Trophoblast cell (in vitro differentiated cells and primary cell): Measurements from ENCODE around the gene EXOC3.

Experiments
- DNase-seq, 2 donors: peaks; one replicate each; pipeline ENCODE4 v3.0.0-alpha.2; 2016
- H2AFZ ChIP-seq: 2 replicates; pipeline ENCODE4 v1.6.1; 2013; ENCODE audit warnings: low read length, moderate library complexity, mild to moderate bottlenecking; ENCODE audit not compliant: insufficient read depth, poor library complexity
- H2AK5ac ChIP-seq: 2 replicates; pipeline ENCODE4 v1.6.1; 2013; ENCODE audit warnings: mild to moderate bottlenecking, low read length
- H2BK120ac ChIP-seq: 2 replicates; pipeline ENCODE4 v1.6.1; 2013; ENCODE audit warnings: low read length, mild to moderate bottlenecking, moderate library complexity; ENCODE audit not compliant: insufficient read depth, poor library complexity
- H2BK12ac ChIP-seq: 2 replicates; pipeline ENCODE4 v1.6.1; 2013; ENCODE audit warnings: mild to moderate bottlenecking, low read length, moderate library complexity
- H2BK5ac ChIP-seq: 2 replicates; pipeline ENCODE4 v1.6.1; 2013; ENCODE audit warnings: low read length, low read depth, moderate library complexity, mild to moderate bottlenecking; ENCODE audit not compliant: poor library complexity
- H3K14ac ChIP-seq: 2 replicates; pipeline ENCODE4 v1.6.1; 2013; ENCODE audit warnings: mild to moderate bottlenecking, low read length
- H3K18ac ChIP-seq: 2 replicates; pipeline ENCODE4 v1.6.1; 2013; ENCODE audit warnings: mild to moderate bottlenecking, low read length
- H3K23ac ChIP-seq: 2 replicates; pipeline ENCODE4 v1.6.1; 2013; ENCODE audit warnings: low read length
- H3K27ac ChIP-seq: 2 replicates; pipeline ENCODE4 v1.5.1; 2013; ENCODE audit warnings: low read depth, mild to moderate bottlenecking, inconsistent platforms, low read length, moderate library complexity
- H3K27me3 ChIP-seq: 2 replicates; pipeline ENCODE4 v1.6.1; 2013; ENCODE audit warnings: inconsistent platforms, mild to moderate bottlenecking, low read length, moderate library complexity; ENCODE audit not compliant: insufficient read depth
- H3K36me3 ChIP-seq, 2 experiments: 1 replicate in 1 of 2; 2 replicates in 1 of 2; pipeline ENCODE4 v1.6.1; 2013; ENCODE audit warnings: low read length in 2 of 2, mild to moderate bottlenecking in 2 of 2, moderate library complexity in 1 of 2; ENCODE audit not compliant: insufficient read depth in 2 of 2, control insufficient read depth in 1 of 2
- H3K4ac ChIP-seq: 2 replicates; pipeline ENCODE4 v1.6.1; 2013; ENCODE audit warnings: low read depth, mild to moderate bottlenecking, low read length, moderate library complexity
- H3K4me1 ChIP-seq, 2 experiments: 1 replicate in 1 of 2; 2 replicates in 1 of 2; pipeline ENCODE4 v1.6.1; 2013; ENCODE audit warnings: low read length in 2 of 2, mild to moderate bottlenecking in 2 of 2, moderate library complexity in 1 of 2; ENCODE audit not compliant: insufficient read depth in 2 of 2, control insufficient read depth in 1 of 2
- H3K4me2 ChIP-seq: 2 replicates; pipeline ENCODE4 v1.6.1; 2013; ENCODE audit warnings: inconsistent platforms, mild to moderate bottlenecking, low read length, moderate library complexity
- H3K4me3 ChIP-seq: 2 replicates; pipeline ENCODE4 v1.5.1; 2013; ENCODE audit warnings: mild to moderate bottlenecking, low read depth, low read length, inconsistent platforms
- H3K79me1 ChIP-seq: one replicate; pipeline ENCODE4 v1.6.1; 2013; ENCODE audit warnings: low read length
- H3K79me2 ChIP-seq: 2 replicates; pipeline ENCODE4 v1.6.1; 2013; ENCODE audit warnings: low read length, mild to moderate bottlenecking; ENCODE audit not compliant: control insufficient read depth, insufficient read depth, poor library complexity
- H3K9ac ChIP-seq: 2 replicates; pipeline ENCODE4 v1.6.1; 2013; ENCODE audit warnings: mild to moderate bottlenecking, low read length
- H3K9me3 ChIP-seq: 2 replicates; pipeline ENCODE4 v1.6.1; 2013; ENCODE audit warnings: low read depth, mild to moderate bottlenecking, control low read depth, inconsistent platforms, low read length; ENCODE audit not compliant: insufficient read depth
- H4K12ac ChIP-seq: 2 replicates; pipeline ENCODE4 v1.6.1; 2013; ENCODE audit warnings: low read depth, mild to moderate bottlenecking, low read length, moderate library complexity
- H4K8ac ChIP-seq: 2 replicates; pipeline ENCODE4 v1.6.1; 2013; ENCODE audit warnings: low read depth, mild to moderate bottlenecking, low read length, moderate library complexity
- H4K91ac ChIP-seq: one replicate; pipeline ENCODE4 v1.6.1; 2013; ENCODE audit warnings: low read depth, mild to moderate bottlenecking, low read length, moderate library complexity
- WGBS: extraction: QIAGEN DNeasy Blood & Tissue Kit; methylation state at CpG from one replicate; pipeline ENCODE4 v1.1.7; 2013; ENCODE audit warnings: missing lambda C conversion rate; ENCODE audit not compliant: insufficient read length, insufficient coverage; ENCODE audit errors: extremely low coverage; 5-methylcytosine and 5-hydroxymethylcytosine counted together

The EXOC3 gene

GRCh38 chr5:493758-494157 lies 50.8 kb downstream of the EXOC3 start:
- no peak overlapping the region for H3K18ac ChIP-seq
- no peak overlapping the region for H4K91ac ChIP-seq
- no peak overlapping the region for H2AK5ac ChIP-seq
- H3K79me1 ChIP-seq: no peaks in the 10 kb centered on the region
- H3K14ac ChIP-seq: no peak overlapping the region
- no peaks in the 10 kb centered on the region for H3K36me3 ChIP-seq
- no peak overlapping the region for H3K4me3 ChIP-seq
- H3K27ac ChIP-seq: no peak overlapping the region
- H2AFZ ChIP-seq: no peak overlapping the region
- H3K23ac ChIP-seq: no peak overlapping the region
- H3K4ac ChIP-seq: no peak overlapping the region
- no CpG with 5 or more reads among the region's 13 CpGs for WGBS
- peaks cover 38% of the 10 kb centered on the region for H3K27me3 ChIP-seq
- no peak overlapping the region for H2BK120ac ChIP-seq
- H2BK12ac ChIP-seq: no peak overlapping the region
- no peak overlapping the region for H2BK5ac ChIP-seq
- H3K4me2 ChIP-seq: no peak overlapping the region
- no peak overlapping the region for H4K12ac ChIP-seq
- H3K9me3 ChIP-seq: peaks cover 4% of the 10 kb centered on the region
- peaks cover 3 to 4% of the 10 kb centered on the region in 2 experiments for H3K4me1 ChIP-seq
- no peak overlapping the region for H4K8ac ChIP-seq
- DNase-seq: no peak
- no peaks in the 10 kb centered on the region for H3K79me2 ChIP-seq
- no peak overlapping the region for H3K9ac ChIP-seq

DNA sequence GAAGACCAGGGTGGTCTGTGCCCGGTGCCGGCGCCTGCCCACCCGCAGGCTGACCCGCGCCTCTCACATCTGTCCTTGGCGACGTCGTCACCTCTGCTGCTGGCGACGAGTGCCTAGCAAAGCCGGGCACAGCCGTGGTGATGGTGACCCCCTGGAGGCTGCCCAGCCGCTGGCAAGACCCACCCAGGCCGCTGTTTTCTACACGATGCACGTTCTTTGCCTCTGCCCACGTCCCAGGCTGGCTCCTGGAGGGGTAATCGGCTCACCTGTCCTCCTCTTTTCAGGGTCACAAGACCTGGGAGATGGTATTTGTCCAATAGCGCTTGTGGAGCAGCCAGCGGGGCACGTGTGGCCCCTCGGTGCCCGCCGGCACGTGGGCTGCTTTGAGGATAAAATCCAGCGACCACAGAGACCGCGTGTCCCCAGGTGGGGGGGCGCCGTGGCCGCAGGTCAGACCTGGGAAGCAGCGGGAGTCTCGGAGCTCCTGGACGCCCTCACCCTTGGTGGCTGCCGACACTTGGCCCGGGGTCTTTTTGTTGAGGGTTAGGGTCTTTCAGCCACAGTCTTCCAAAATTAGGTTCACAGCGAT lies 51.8 kb downstream of the EXOC3 start:
- DNase-seq: no peak
- Histone ChIP-seq H3K4ac (no peak overlapping the region), H3K4me2 (no peak overlapping the region), H2BK12ac (no peak overlapping the region), H2BK120ac (no peak overlapping the region), H3K4me3 (no peak overlapping the region), H3K14ac (no peak overlapping the region), H3K9me3 (peaks cover 4% of the 10 kb centered on the region), H3K27me3 (peaks cover 40% of the 10 kb centered on the region), H2AFZ (no peak overlapping the region), H4K8ac (no peak overlapping the region), H3K9ac (no peak overlapping the region), H3K23ac (no peak overlapping the region), H2BK5ac (no peak overlapping the region), H3K36me3 (no peaks in the 10 kb centered on the region), H3K4me1 (peaks cover 3 to 4% of the 10 kb centered on the region in 2 experiments), H3K79me2 (no peaks in the 10 kb centered on the region), H4K91ac (no peak overlapping the region), H3K79me1 (no peaks in the 10 kb centered on the region), H4K12ac (no peak overlapping the region), H3K18ac (no peak overlapping the region), H3K27ac (no peak overlapping the region), H2AK5ac (no peak overlapping the region)
- WGBS: no CpG with 5 or more reads among the region's 38 CpGs

- Histone ChIP-seq H3K9me3 (peaks cover 10% of the 10 kb centered on the region), H3K4me3 (no peak overlapping the region), H2BK120ac (no peak overlapping the region), H4K12ac (no peak overlapping the region), H3K79me1 (no peaks in the 10 kb centered on the region), H3K27me3 (peaks cover 37% of the 10 kb centered on the region), H4K91ac (no peak overlapping the region), H3K4ac (no peak overlapping the region), H3K23ac (no peak overlapping the region), H3K79me2 (no peaks in the 10 kb centered on the region), H3K4me1 (peaks cover 3 to 4% of the 10 kb centered on the region in 2 experiments), H4K8ac (no peak overlapping the region), H2AK5ac (no peak overlapping the region), H3K14ac (no peak overlapping the region), H2BK12ac (no peak overlapping the region), H2AFZ (no peak overlapping the region), H2BK5ac (no peak overlapping the region), H3K27ac (no peak overlapping the region), H3K4me2 (no peak overlapping the region), H3K36me3 (no peaks in the 10 kb centered on the region), H3K9ac (no peak overlapping the region), H3K18ac (no peak overlapping the region)
- DNase-seq: no peak
- WGBS: no CpG with 5 or more reads among the region's 19 CpGs
These were observed 53.1 kb downstream of the EXOC3 start for GRCh38 chr5:496028-496427.

GRCh38 chr5:497090-497700 lies 54.2 kb downstream of the EXOC3 start:
- H3K79me2 ChIP-seq: no peaks in the 10 kb centered on the region
- peaks cover 2% of the 10 kb centered on the region for H3K79me1 ChIP-seq
- H3K27ac ChIP-seq: no peak overlapping the region
- H3K14ac ChIP-seq: no peak overlapping the region
- H3K18ac ChIP-seq: no peak overlapping the region
- no peak overlapping the region for H3K23ac ChIP-seq
- no peak overlapping the region for H2AK5ac ChIP-seq
- H3K36me3 ChIP-seq: no peaks in the 10 kb centered on the region
- no CpG with 5 or more reads among the region's 22 CpGs for WGBS
- H3K4ac ChIP-seq: no peak overlapping the region
- H3K4me1 ChIP-seq: peaks cover 4 to 8% of the 10 kb centered on the region in 2 experiments
- no peak overlapping the region for H2BK12ac ChIP-seq
- DNase-seq: no peak
- H4K91ac ChIP-seq: no peak overlapping the region
- H3K27me3 ChIP-seq: peaks cover 37% of the 10 kb centered on the region
- H3K9me3 ChIP-seq: peaks cover 10% of the 10 kb centered on the region
- no peak overlapping the region for H2BK120ac ChIP-seq
- no peak overlapping the region for H4K8ac ChIP-seq
- H2BK5ac ChIP-seq: no peak overlapping the region
- H2AFZ ChIP-seq: no peak overlapping the region
- H3K4me3 ChIP-seq: no peak overlapping the region
- H3K9ac ChIP-seq: no peak overlapping the region
- no peak overlapping the region for H4K12ac ChIP-seq
- no peak overlapping the region for H3K4me2 ChIP-seq
